ENCODE data around the gene SEMA5A.

DNA sequence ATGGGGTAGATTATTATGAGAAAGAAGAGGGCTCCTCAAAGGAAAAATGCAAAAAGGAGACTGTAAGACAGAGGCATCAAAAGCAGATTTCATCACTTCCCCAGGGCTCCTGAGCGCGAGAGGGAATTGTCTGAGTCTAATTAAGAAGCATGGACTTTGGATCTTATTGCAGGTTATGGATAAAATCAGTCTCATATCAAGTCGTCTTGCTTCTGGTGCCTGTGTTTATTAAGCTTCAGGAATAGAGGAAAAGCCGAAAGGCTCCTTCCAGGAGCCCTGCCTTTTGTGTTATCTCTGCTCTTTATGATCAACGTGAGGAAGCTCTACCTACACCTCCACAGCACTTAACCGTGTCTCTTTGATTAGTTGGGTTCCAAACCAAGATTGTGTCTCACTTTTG is 25.0 kb upstream of the SEMA5A start:
- no peak for TF ChIP-seq SPI1 (IDR thresholded peaks at IDR 0.05; ENCODE audit: borderline replicate concordance, low read depth)
- TF ChIP-seq, protein P1, sequence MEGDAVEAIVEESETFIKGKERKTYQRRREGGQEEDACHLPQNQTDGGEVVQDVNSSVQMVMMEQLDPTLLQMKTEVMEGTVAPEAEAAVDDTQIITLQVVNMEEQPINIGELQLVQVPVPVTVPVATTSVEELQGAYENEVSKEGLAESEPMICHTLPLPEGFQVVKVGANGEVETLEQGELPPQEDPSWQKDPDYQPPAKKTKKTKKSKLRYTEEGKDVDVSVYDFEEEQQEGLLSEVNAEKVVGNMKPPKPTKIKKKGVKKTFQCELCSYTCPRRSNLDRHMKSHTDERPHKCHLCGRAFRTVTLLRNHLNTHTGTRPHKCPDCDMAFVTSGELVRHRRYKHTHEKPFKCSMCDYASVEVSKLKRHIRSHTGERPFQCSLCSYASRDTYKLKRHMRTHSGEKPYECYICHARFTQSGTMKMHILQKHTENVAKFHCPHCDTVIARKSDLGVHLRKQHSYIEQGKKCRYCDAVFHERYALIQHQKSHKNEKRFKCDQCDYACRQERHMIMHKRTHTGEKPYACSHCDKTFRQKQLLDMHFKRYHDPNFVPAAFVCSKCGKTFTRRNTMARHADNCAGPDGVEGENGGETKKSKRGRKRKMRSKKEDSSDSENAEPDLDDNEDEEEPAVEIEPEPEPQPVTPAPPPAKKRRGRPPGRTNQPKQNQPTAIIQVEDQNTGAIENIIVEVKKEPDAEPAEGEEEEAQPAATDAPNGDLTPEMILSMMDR (IDR thresholded peaks at IDR 0.05; ENCODE audit: insufficient read depth, low read length): no peak
